ENCODE data around the gene ENOX1.

ENOX1 gene

GRCh38 chr13:43664700-43665191, 122.0 kb downstream of the ENOX1 start:
- DNase-seq: no peak

- DNase-seq: no peak
Measured at GRCh38 chr13:43663474-43664090, 123.2 kb downstream of the ENOX1 start.

GRCh38 chr13:43662976-43663375, 123.8 kb downstream of the ENOX1 start:
- no peak for DNase-seq

- DNase-seq: no peak
Measured at GRCh38 chr13:43661161-43661830, 125.5 kb downstream of the ENOX1 start.

- DNase-seq: no peak
Measured at GRCh38 chr13:43657485-43657884, 129.3 kb downstream of the ENOX1 start.

- no peak for DNase-seq
Measured at GRCh38 chr13:43653980-43654379, 132.8 kb downstream of the ENOX1 start.

- DNase-seq: no peak
Measured at GRCh38 chr13:43653395-43653794, 133.4 kb downstream of the ENOX1 start.

- no peak for DNase-seq
Measured at GRCh38 chr13:43652760-43653159, 134.0 kb downstream of the ENOX1 start.

- no peak for DNase-seq
Measured at GRCh38 chr13:43650882-43651281, 135.9 kb downstream of the ENOX1 start.

- no peak for DNase-seq
Measured at GRCh38 chr13:43648733-43649132, 138.0 kb downstream of the ENOX1 start.

- DNase-seq: no peak
Measured at GRCh38 chr13:43647471-43647870, 139.3 kb downstream of the ENOX1 start.

GRCh38 chr13:43640476-43640875, 146.3 kb downstream of the ENOX1 start:
- no peak for DNase-seq

GRCh38 chr13:43631106-43631505, 155.7 kb downstream of the ENOX1 start:
- DNase-seq: no peak

GRCh38 chr13:43629691-43630480, 156.9 kb downstream of the ENOX1 start:
- DNase-seq: no peak

GRCh38 chr13:43626994-43627393, 159.8 kb downstream of the ENOX1 start:
- DNase-seq: no peak

- no peak for DNase-seq
Measured at GRCh38 chr13:43614063-43614462, 172.7 kb downstream of the ENOX1 start.

- DNase-seq: no peak
Measured at GRCh38 chr13:43611281-43612273, 175.2 kb downstream of the ENOX1 start.

GRCh38 chr13:43608400-43609137, 178.2 kb downstream of the ENOX1 start:
- no peak for DNase-seq

GRCh38 chr13:43597599-43597945, 189.2 kb downstream of the ENOX1 start:
- no peak for DNase-seq

- DNase-seq: no peak
Measured at GRCh38 chr13:43596924-43597598, 189.7 kb downstream of the ENOX1 start.

GRCh38 chr13:43596006-43596405, 190.8 kb downstream of the ENOX1 start:
- no peak for DNase-seq

All from activated naive CD4-positive, alpha-beta T cell treated with Interleukin-2 at 50 U/mL for 16 hours (primary cell).